GM12891 (cell line): ENCODE data around the gene TALDO1.

Experiments used
- PAX5 ChIP-seq: IDR thresholded peaks from 2 replicates; pipeline ENCODE4 v1.6.1; 2011; ENCODE audit warnings: low read length, moderate library complexity, mild to moderate bottlenecking; ENCODE audit not compliant: insufficient read depth, severe bottlenecking
- POLR2A ChIP-seq: IDR thresholded peaks from 2 replicates; pipeline ENCODE4 v1.6.1; 2011; ENCODE audit warnings: low read depth, low read length, control low read depth
- POLR2AphosphoS5 ChIP-seq: IDR thresholded peaks from 2 replicates; pipeline ENCODE4 v1.6.1; 2011; ENCODE audit warnings: low read depth, low read length, control low read depth
- TAF1 ChIP-seq: IDR thresholded peaks from 2 replicates; pipeline ENCODE4 v1.6.1; 2011; ENCODE audit warnings: low read depth, low read length, control low read depth

DNA sequence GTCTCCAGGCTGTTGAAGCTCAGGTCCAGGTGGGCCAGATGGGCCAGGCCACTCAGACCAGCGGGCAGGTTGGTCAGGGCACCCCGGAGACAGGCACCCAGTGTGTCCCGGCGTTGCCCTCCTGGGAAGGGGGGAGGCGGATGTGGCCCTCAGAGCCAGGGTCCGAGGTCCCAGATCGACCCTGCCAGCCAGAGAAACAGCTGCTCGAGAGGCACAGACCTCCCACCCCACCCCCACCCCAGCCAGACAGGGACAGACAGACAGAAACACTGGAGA is 56.1 kb downstream of the TALDO1 start:
- TF ChIP-seq PAX5 (no peak), POLR2AphosphoS5 (no peak), TAF1 (no peak), POLR2A (no peak)
